Stomach (tissue), 9 donors: ENCODE data around the gene MRC2. TPM values are rescaled to one million over a fixed set of nuclear protein-coding genes. Genes with fewer than 3 reads are reported as not detected.
"Not testable (repeated sequence)": the region's sequence is repeated elsewhere in the genome, so short reads cannot be mapped to it uniquely, and the experiment has no call there.

Experiments used
- DNase-seq, 2 donors: peaks; one replicate each; pipeline versions ENCODE4 v3.0.0 to v3.0.0-alpha.2; 2013 to 2019
- H3K27ac ChIP-seq, 5 donors: fragments of 200-600 bp in 4 of 5; sonication (generic) in 4 of 5; one replicate each; pipeline ENCODE4 v1.5.1; 2013 to 2019; ENCODE audit warnings: mild to moderate bottlenecking in 1 of 5, moderate library complexity in 1 of 5
- H3K27me3 ChIP-seq, 3 donors: fragments of 200-600 bp; sonication (generic); one replicate each; pipeline ENCODE4 v1.5.1; 2017 to 2019; ENCODE audit warnings: mixed run types in 1 of 3
- H3K36me3 ChIP-seq, 4 donors: fragments of 200-600 bp; sonication (generic); 1 replicate in 3 of 4; 2 replicates in 1 of 4; pipeline ENCODE4 v1.5.1; 2016 to 2019
- H3K4me1 ChIP-seq, 4 donors: fragments of 200-600 bp; sonication (generic); one replicate each; pipeline ENCODE4 v1.5.1; 2016 to 2019
- H3K4me3 ChIP-seq, 4 donors: fragments of 200-600 bp; sonication (generic) in 3 of 4; one replicate each; pipeline ENCODE4 v1.5.1; 2016 to 2019; ENCODE audit warnings: mild to moderate bottlenecking in 1 of 4
- H3K9me3 ChIP-seq, 4 donors: fragments of 200-600 bp; sonication (generic); one replicate each; pipeline ENCODE4 v1.5.1; 2016 to 2019
- CTCF ChIP-seq, 7 experiments: fragments of 450-650 bp in 4 of 7; fragments of 200-600 bp in 3 of 7; sonication (generic) in 3 of 7; IDR thresholded peaks; one replicate each; pipeline ENCODE4 v1.5.1; 2016 to 2019; ENCODE audit warnings: antibody characterized with exemption in 7 of 7, control low read depth in 2 of 7, mild to moderate bottlenecking in 1 of 7
- EP300 ChIP-seq: sonication (generic); formaldehyde crosslinking; IDR thresholded peaks from one replicate; pipeline ENCODE4 v1.6.1; 2017; ENCODE audit warnings: antibody characterized with exemption
- POLR2A ChIP-seq, 4 donors: fragments of 450-650 bp; IDR thresholded peaks; one replicate each; pipeline ENCODE4 v1.6.1; 2016; ENCODE audit warnings: antibody characterized with exemption in 4 of 4, control low read depth in 2 of 4, mild to moderate bottlenecking in 1 of 4, moderate library complexity in 1 of 4
- POLR2AphosphoS5 ChIP-seq, 3 donors: sonication (generic); formaldehyde crosslinking; IDR thresholded peaks; one replicate each; pipeline ENCODE4 v1.6.1; 2016; ENCODE audit warnings: antibody characterized with exemption in 3 of 3
- WGBS, 5 donors: extraction: QIAGEN DNeasy Blood & Tissue Kit in 3 of 5; methylation state at CpG; one replicate each; pipeline versions ENCODE4 v1.1.5 to v1.1.7; 2013 to 2018; 5-methylcytosine and 5-hydroxymethylcytosine counted together
- intact Hi-C: fragments of 100-400 bp; cut with DNase I; formaldehyde crosslinking; loops from one replicate; pipeline ENCODE4 v1.15.1; 2023; ENCODE audit warnings: low total_unique reads
- polyA plus RNA-seq, 3 donors: library from polyadenylated mRNA; stranded (reverse); fragments of 200-250 nt; gene quantifications; one replicate each; pipeline ENCODE4 v1.2.3, GENCODE V29; 2013
- total RNA-seq, 5 donors: library from RNA; depleted of rRNA; stranded (reverse); fragments of >200 nt; gene quantifications; one replicate each; pipeline versions ENCODE4 v1.1.0 to v1.2.3, GENCODE V29; 2014 to 2016
- donor health status: healthy with polysubstance abuse.
- donor health status: Bipolar disorder and iron deficiency.
- donor health status: healthy.

The MRC2 gene
- total and polyA plus RNA-seq, 8 donors = 4.7 to 107 (median 13.8) TPM

- Histone ChIP-seq H3K27me3 (no peaks in the 10 kb centered on the region), H3K36me3 (peaks cover 0 to 34% (median 7%) of the 10 kb centered on the region in 4 donors), H3K9me3 (no peaks in the 10 kb centered on the region), H3K4me1 (no peaks in the 10 kb centered on the region), H3K27ac (no peak overlapping the region), H3K4me3 (no peak overlapping the region)
- TF ChIP-seq CTCF (IDR thresholded peaks at IDR 0.05) (no peak), POLR2A (IDR thresholded peaks at IDR 0.05) (no peak)
- intact Hi-C loops = no loop called here
- 87 to 94% (median 92%) methylated on average over 5 to 20 of the region's 20 CpGs for WGBS, 5 donors
- no peak for DNase-seq
These were observed 64.7 kb downstream of the MRC2 start for GRCh38 chr17:62692159-62692651.

DNA sequence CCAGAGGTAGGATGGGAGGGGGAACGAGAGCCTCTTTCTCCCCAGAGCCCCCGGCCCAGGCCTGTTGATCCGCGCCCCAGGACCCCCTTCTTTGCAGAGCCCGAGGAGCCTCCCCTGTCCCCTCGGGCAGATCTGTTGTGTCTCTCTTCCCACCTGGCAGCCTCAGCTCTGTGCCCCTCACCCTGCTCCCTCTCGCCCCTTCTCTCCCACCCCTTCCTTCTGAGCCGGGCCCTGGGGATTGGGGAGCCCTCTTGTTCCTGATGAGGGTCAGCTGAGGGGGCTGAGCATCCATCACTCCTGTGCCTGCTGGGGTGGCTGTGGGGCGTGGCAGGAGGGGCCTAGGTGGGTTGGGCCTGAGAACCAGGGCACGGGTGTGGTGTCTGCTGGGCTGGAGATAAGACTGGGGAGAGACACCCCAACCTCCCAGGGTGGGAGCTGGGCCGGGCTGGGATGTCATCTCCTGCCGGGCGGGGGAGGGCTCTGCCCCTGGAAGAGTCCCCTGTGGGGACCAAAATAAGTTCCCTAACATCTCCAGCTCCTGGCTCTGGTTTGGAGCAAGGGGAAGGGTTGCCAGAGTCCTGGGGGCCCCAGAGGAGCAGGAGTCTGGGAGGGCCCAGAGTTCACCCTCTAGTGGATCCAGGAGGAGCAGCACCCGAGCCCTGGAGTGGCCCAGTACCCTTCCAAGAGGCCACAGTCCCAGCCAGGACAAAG is 65.4 kb downstream of the MRC2 start:
- Histone ChIP-seq H3K27me3 (no peaks in the 10 kb centered on the region), H3K27ac (no peak overlapping the region), H3K4me1 (no peaks in the 10 kb centered on the region), H3K4me3 (no peak overlapping the region), H3K9me3 (no peaks in the 10 kb centered on the region), H3K36me3 (peaks cover 0 to 34% (median 7%) of the 10 kb centered on the region in 4 donors)
- 74 to 93% (median 77%) methylated on average over 10 to 14 of the region's 14 CpGs for WGBS, 5 donors
- intact Hi-C loops = no loop called here
- DNase-seq = no peak
- no peak for TF ChIP-seq POLR2AphosphoS5 (IDR thresholded peaks at IDR 0.05)
- TF ChIP-seq CTCF (IDR thresholded peaks at IDR 0.05) = peak in 2 of 7 experiments; percentile 14 to 15

DNA sequence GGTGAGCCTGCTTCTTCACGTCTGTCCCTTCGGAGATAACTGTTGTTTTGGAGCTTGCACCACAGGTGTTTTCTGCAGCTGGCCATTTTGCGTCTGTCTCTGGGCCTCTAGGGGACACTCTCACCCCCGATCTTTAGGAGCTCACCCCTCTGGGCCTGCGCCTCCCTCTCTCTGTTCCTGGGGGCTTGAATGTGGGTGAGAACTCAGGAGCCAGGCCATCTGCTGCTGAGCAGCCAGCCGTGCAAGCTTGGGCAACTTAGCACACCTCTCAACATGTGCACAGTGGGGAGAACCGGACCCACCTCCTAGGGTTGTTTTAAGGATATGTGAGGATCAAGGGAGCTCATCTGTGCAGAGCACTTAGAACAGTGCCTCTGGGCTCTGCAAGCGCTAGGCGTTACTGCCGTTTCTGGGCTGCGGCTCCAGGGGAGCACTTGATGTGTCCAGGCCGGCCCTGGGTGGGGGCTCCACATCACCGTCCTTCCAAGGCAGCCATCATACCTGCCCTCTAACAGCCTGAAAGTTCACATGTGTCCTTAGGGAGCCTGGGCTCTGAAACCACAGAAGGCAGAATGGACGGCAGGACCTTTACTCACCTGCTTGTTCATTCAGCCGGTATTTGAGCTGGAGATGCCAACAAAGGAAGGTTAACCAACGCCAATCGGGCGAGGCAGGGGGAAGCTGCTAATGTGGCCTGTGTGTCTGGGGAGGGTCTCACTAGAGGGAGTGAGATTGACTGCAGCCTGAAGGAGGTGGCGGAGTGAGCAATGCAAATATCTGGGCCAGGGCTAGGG is 66.3 kb downstream of the MRC2 start:
- H3K27me3 ChIP-seq = no peaks in the 10 kb centered on the region
- H3K36me3 ChIP-seq = peaks cover 0 to 29% (median 7%) of the 10 kb centered on the region in 4 donors
- H3K4me3 ChIP-seq = no peak overlapping the region
- H3K9me3 ChIP-seq = no peaks in the 10 kb centered on the region
- DNase-seq = no peak
- H3K4me1 ChIP-seq = no peaks in the 10 kb centered on the region
- intact Hi-C loops = no loop called here
- TF ChIP-seq EP300 (no peak), POLR2AphosphoS5 (IDR thresholded peaks at IDR 0.05) (no peak), POLR2A (IDR thresholded peaks at IDR 0.05) (no peak), CTCF (IDR thresholded peaks at IDR 0.05) (no peak)
- no peak overlapping the region for H3K27ac ChIP-seq
- 76 to 86% (median 80%) methylated on average over 17 to 19 of the region's 19 CpGs for WGBS, 5 donors

- H3K27ac ChIP-seq, intact Hi-C loops: not testable (repeated sequence)
These were observed 67.7 kb downstream of the MRC2 start for GRCh38 chr17:62695093-62695738.

More at GRCh38 chr17:62695093-62695738, 67.7 kb downstream of the MRC2 start:
- H3K4me1 ChIP-seq, DNase-seq, H3K27me3 ChIP-seq, H3K9me3 ChIP-seq, H3K4me3 ChIP-seq: not testable (repeated sequence)
- H3K36me3 ChIP-seq = peaks cover 0 to 19% (median 4%) of the 10 kb centered on the region in 4 donors
- WGBS, 5 donors = 86 to 91% (median 91%) methylated on average over 2 to 5 of the region's 5 CpGs
